ENCODE measurements around the gene RNF212.

RNF212 gene

DNA sequence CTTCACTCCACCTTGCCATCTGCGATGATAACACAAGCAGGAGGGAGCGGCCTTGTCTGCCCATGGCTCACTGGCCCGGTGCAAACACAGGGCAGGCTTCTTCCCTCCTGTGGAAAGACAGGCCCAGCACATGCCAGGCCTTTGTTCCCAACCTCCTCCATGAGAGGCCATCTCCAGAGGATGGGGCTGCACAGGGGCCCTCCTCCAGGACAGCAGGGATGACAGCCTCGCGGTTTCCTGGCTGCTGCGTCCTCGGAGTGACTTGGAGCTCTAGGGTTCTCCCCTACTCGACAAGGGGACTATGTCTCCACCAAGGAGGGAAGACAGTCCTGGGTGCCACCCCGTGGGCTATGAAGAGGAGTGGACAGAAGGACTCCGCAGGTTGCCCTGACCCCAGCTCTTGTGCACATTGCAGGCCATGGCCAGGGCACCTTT is 21.8 kb downstream of the RNF212 start:
- in situ Hi-C loops (cut with HindIII; ENCODE audit: low sequenced_read_pairs) = no loop called here

- in situ Hi-C loops (cut with HindIII; ENCODE audit: low sequenced_read_pairs) = no loop called here
Measured at GRCh38 chr4:1090465-1091440, 22.6 kb downstream of the RNF212 start.

DNA sequence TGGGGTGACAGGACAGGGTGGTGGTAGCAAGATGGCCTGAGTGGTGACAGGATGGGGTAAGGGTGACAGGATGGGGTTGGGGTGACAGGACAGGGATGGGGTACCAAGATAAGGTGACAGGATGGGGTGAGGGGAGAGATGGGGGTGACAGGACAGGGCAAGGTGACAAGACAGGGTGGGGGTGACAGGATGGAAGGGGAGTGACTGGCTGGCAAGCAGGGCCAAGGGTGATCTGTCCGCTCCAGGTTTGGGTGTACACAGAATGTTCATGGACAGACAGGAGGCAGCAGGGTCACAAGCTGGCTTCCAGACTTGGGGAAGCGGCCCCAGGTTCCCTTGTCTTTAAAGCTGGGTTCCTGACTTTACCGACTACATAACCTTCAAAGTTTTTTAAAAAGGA is 23.3 kb downstream of the RNF212 start:
- in situ Hi-C loops (cut with HindIII; ENCODE audit: low sequenced_read_pairs) = no loop called here

- in situ Hi-C loops (cut with HindIII; ENCODE audit: low sequenced_read_pairs) = no loop called here
Measured at GRCh38 chr4:1087371-1087770, 26.0 kb downstream of the RNF212 start.

GRCh38 chr4:1086011-1086410 is 27.4 kb downstream of the RNF212 start:
- in situ Hi-C loops (cut with HindIII; ENCODE audit: low sequenced_read_pairs) = no loop called here

- in situ Hi-C loops (cut with HindIII; ENCODE audit: low sequenced_read_pairs) = no loop called here
Measured at GRCh38 chr4:1085404-1085799, 28.0 kb downstream of the RNF212 start.

DNA sequence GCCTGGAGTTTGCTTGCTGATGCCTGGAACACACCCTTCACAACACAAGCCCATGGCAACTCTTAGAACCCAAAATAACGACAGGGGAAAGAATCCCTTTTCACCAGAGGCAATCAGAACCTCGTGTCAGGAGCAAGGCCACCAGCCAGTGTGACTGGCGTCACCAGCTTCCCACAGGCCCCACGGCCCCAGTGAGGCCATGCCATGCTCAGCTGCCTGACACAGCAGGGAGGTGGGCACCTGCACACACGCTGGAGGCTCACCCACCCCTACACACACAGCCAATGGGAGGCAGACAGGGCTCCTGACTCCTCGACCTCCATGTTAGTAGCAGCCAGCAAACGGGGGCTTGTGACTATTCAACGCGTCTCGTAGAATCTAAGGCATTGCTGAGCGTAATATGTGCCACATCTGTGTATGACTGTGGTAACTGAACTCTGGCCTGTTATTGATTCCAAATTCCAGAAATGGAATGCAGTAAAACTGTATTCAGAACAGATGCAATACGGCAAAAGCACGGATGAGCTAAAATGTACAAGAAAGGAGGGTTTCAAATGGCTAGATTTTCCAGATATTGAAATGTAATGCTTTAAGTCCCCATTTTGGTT is 28.5 kb downstream of the RNF212 start:
- in situ Hi-C loops (cut with HindIII; ENCODE audit: low sequenced_read_pairs) = no loop called here

GRCh38 chr4:1084394-1084793 is 29.0 kb downstream of the RNF212 start:
- in situ Hi-C loops (cut with HindIII; ENCODE audit: low sequenced_read_pairs) = no loop called here

DNA sequence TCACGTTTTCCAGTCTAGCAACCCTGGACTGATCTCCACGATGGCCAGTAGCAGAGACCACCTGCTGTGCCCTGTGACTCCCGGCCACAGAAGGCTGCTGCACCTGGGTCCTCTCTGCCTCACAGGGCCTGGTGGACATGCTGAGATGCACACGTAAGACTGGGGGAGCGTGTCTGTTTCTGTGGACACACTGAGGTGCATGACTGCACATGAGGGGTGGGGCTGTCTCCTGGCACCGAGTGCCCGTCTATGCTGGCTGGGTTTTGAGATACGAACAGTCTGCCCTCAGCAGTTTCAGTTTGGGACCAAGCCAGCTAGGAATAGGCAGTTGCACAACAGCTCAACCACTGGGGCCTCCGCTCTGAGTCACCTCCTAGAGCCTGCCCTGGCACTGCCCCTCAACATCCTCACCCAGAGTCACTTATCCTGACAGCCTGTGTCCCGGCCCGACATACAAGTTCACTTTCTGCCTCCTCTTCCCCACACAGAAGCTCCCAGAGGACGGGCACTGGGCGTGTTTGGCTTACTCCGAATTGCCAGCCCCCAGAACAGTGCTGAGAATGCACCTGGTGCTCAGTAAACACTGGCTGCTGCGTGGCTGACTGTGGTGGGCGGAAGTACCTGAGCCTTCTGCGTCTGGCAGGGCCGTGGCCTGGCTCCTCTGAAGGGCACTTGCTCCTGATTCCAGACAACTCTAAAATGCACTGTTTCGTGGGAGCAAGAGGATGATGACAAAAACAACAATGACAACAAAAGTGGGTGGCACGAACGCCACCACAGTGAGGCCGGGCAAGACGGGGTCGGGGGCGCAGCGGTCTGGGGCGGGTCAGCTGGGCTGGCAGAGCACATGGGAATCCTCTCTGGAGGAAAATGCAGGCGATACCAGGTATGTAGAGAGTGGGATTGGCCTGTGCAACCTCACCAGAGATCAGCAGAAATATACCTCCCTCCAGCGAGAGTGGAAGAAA is 30.9 kb downstream of the RNF212 start:
- in situ Hi-C loops (cut with HindIII; ENCODE audit: low sequenced_read_pairs) = no loop called here

GRCh38 chr4:1081689-1082040 is 31.7 kb downstream of the RNF212 start:
- in situ Hi-C loops (cut with HindIII; ENCODE audit: low sequenced_read_pairs) = no loop called here

GRCh38 chr4:1080961-1081688 is 32.2 kb downstream of the RNF212 start:
- in situ Hi-C loops (cut with HindIII; ENCODE audit: low sequenced_read_pairs) = no loop called here

- in situ Hi-C loops (cut with HindIII; ENCODE audit: low sequenced_read_pairs) = no loop called here
Measured at GRCh38 chr4:1080432-1080831, 32.9 kb downstream of the RNF212 start.

- in situ Hi-C loops (cut with HindIII; ENCODE audit: low sequenced_read_pairs) = no loop called here
Measured at GRCh38 chr4:1079711-1080265, 33.6 kb downstream of the RNF212 start.

DNA sequence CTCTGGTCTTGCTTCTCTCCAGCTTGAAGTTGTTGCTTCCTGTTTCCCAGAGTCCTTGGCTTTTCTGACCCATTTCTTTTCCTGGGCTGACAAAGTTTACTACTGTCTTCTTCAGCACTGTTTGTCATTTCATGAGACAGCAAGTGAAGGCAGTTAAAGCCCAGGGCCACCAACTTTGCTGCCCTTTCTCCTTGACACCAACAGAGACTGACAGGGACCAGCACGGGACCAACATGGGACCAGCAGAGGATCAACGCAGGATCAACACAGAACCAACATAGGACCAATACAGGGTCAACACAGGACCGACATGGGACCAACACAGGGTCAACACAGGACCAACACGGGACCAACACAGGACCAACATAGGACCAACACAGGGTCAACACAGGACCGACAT is 34.9 kb downstream of the RNF212 start:
- in situ Hi-C loops (cut with HindIII; ENCODE audit: low sequenced_read_pairs) = no loop called here

- in situ Hi-C loops (cut with HindIII; ENCODE audit: low sequenced_read_pairs) = no loop called here
Measured at GRCh38 chr4:1077711-1078477, 35.5 kb downstream of the RNF212 start.

GRCh38 chr4:1075809-1076699 is 37.3 kb downstream of the RNF212 start:
- in situ Hi-C loops (cut with HindIII; ENCODE audit: low sequenced_read_pairs) = no loop called here

DNA sequence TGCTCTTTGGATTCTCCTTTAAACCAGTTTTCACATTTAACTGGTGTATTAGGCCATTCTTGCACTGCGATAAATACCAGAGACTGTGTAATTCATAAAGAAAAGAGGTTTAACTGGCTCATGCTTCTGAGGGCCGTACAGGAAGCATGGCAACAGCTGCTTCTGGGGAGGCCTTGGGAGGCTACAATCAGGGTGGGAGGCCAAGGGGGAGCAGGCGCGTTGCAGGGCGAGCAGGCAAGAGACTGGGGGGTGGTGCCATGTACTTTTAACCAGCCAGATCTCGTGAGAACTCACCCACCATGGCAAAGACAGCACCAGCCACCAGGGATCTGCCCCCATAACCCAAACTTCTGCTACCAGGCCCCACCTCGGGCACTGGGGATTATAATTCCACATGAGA is 38.1 kb downstream of the RNF212 start:
- in situ Hi-C loops (cut with HindIII; ENCODE audit: low sequenced_read_pairs) = no loop called here

DNA sequence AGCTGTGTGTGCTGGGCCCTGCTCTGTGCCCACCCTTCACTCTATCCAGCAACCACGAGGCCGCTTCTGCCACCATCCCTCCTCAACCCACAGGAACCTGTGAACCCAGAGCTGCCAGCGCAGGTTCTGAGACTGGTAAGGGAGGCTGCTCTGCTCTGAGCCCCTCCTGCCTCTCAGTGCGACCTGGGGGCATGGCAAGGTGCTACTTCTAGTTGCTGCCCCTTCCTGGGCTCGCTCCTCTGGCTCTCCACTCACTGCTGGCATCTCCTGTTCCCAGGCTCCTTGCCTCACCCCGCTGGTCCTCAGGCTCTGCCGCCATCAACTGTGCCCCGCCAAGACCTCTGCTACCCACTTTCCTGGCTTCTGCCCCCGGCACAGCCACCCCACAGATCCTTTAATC is 39.3 kb downstream of the RNF212 start:
- in situ Hi-C loops (cut with HindIII; ENCODE audit: low sequenced_read_pairs) = no loop called here
